CD4-positive, alpha-beta T cell treated with Interleukin-17A for 1 hour (primary cell): ENCODE data around the gene MYO10.

ENCODE experiments used
- DNase-seq: peaks from one replicate; pipeline ENCODE4 v3.0.0-alpha.2; 2020

The MYO10 gene

DNA sequence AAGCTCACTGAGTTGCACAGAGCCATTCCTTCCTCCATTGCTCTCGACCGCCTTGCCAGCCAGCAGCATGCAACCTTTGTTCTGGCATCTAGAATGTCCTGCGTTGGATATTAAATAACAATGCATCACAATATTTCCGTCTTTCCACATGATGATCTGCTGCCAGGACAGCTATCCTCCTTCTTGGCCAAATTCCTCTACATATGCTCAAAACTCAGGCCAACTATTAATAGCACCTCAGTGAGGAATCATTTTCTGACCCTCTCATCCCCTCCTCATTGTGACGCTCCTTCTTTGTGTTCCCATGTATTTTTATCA is 128.6 kb downstream of the MYO10 start:
- DNase-seq = no peak

GRCh38 chr5:16806711-16807546 is 129.2 kb downstream of the MYO10 start:
- no peak for DNase-seq

GRCh38 chr5:16805486-16805885 is 130.6 kb downstream of the MYO10 start:
- no peak for DNase-seq

DNA sequence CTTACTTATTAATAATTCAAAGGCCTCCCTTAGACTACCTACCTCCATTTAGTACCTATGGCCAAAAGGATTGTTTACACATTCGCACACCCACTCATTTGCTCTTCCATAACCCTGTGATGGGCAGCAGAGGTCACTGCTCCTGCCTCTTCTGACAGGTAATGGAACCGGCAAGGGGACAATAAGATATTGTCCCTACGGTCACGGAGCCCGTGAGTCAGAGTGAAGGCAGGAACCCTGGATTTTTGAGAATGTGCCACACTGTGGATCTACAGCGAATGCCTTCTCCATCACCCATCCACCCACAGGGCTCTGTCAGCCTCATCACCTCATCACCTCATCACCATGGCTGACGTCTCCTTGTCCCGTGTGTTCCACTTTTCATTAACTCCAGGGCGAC is 132.3 kb downstream of the MYO10 start:
- DNase-seq = no peak

GRCh38 chr5:16800477-16800876 is 135.6 kb downstream of the MYO10 start:
- no peak for DNase-seq

- no peak for DNase-seq
These were observed 136.3 kb downstream of the MYO10 start for GRCh38 chr5:16799796-16800195.

GRCh38 chr5:16797951-16798350 is 138.1 kb downstream of the MYO10 start:
- DNase-seq = no peak

DNA sequence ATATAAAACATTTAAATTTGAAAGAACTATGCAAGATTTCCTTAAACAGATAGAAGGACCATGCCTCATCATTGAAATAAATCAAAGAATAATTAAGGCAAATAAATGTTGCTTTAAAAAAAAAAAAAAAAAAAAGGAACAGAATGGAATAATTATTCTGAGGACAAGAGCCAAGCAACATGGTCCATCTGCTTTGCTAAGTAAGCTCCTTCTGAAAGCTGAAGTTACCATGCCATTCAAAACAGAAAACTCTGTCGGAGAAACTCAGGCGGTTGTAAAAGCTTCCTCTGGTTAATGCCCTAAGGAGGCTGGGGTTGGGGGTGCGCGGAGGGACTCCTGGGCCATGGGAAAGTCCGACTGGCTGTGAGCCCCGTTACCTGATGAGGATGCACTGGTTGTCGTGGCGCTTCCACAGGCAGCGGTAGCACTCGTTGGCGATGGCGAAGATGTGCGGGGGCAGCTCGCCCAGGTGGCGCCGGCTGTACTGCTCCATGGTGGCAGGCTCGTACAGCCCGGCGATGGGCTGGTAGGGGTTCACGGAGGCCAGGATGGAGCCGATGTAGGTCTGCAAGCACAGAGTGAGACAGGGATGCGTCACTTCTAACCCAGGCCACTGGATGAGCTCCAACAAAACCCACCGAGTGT is 141.7 kb downstream of the MYO10 start:
- DNase-seq = no peak

- no peak for DNase-seq
These were observed 143.4 kb downstream of the MYO10 start for GRCh38 chr5:16792598-16793275.

GRCh38 chr5:16791904-16792597 is 144.0 kb downstream of the MYO10 start:
- no peak for DNase-seq

- peak; percentile 40 for DNase-seq
These were observed 144.9 kb downstream of the MYO10 start for GRCh38 chr5:16791036-16791705.

GRCh38 chr5:16788957-16789356 is 147.1 kb downstream of the MYO10 start:
- DNase-seq = no peak

- DNase-seq = no peak
These were observed 148.8 kb downstream of the MYO10 start for GRCh38 chr5:16787278-16787677.

DNA sequence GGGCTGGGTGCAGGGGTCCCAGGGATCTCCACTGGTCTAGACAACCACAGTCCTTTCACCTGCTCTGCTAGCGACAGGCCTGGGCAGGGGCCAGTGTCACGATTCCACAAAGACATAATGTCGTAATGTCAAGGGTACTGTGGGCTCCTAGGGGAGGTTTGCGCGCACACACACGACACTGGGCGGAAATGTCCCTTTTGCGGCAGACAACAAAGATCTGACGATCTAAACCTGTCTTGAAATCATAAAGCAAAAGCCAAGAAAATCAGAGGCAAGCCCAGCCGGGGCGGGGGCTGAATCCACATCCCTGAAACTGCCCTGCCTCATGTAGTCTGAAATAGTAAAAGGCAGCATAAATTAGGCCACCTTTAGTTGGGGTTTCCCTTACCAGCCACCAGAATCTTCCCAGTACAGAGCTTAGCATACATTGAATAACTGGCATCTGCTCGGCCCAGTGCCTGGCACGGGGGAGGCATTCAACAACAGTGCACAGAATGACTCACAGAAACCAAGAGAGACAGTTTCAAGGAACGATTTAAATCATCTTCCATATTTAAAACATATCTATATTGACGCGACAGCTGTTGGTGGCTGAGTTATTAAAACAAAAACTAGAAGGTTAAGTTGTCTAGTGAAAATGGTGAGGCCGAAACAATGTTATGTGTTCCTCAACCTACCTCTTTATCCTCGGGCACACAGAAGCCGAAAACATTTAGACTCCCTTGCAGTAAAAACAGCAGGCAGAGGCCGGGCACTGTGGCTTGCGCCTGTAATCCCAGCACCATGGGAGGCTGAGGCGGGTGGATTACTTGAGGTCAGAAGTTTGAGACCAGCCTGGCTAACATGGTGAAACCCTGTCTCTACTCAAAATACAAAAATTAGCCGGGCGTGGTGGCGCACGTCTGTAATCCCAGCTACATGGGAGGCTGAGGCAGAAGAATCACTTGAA is 151.0 kb downstream of the MYO10 start:
- DNase-seq = no peak

- no peak for DNase-seq
These were observed 152.0 kb downstream of the MYO10 start for GRCh38 chr5:16784088-16784487.

DNA sequence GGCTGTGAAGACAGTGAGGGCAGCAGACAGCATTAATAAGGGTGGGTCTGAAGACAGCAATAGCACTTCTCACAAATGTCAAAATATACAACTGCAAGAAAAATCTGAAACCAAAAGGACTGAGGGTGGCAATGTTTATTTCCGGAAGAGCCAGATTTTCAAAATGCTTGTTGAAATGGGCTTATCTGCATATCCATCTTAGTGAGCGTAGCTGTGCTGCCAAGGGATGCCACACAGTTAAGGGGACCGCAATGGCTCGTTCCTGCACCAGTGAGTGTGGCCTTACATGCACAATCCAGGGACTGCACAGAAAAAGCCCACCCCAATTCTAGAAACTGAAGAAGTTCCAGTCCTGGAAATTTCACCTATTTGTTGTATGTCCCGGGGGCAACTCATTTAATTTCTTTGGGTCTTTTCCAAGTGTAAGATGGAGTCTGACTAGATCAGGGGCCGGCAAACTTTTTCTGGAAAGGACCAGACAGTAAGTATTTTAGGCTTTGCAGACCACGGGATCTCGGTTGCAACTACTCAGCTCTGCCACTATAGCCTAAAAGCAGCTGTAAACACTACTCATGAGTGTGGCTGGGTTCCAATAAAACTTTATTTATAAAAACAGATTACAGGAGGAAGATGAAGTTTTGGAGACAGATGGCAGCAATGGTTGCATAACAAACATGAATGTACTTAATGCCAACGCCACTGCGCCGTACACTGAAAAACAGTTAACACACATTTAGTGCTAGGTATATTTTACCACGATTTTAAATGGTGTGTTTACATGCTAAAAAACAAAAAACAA is 154.1 kb downstream of the MYO10 start:
- no peak for DNase-seq

DNA sequence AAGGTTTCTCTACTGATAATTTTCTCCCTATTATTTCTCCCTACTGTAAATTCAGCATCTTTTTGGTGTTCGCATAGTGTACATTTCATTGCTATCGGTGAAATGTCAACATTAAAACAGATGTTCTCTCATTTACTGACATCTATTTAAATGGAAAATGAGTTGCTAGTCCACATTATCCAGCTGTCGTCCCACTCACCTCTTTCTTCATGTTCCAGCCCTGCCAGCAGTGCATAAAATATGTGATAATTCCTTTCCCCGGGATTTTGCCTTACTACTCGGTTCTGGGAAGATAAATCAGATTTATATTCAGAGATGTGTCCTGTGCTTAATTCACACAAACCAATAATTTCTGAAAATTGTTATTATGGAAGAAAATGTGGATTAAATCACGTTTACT is 155.8 kb downstream of the MYO10 start:
- DNase-seq = no peak

GRCh38 chr5:16777432-16777831 is 158.7 kb downstream of the MYO10 start:
- no peak for DNase-seq

DNA sequence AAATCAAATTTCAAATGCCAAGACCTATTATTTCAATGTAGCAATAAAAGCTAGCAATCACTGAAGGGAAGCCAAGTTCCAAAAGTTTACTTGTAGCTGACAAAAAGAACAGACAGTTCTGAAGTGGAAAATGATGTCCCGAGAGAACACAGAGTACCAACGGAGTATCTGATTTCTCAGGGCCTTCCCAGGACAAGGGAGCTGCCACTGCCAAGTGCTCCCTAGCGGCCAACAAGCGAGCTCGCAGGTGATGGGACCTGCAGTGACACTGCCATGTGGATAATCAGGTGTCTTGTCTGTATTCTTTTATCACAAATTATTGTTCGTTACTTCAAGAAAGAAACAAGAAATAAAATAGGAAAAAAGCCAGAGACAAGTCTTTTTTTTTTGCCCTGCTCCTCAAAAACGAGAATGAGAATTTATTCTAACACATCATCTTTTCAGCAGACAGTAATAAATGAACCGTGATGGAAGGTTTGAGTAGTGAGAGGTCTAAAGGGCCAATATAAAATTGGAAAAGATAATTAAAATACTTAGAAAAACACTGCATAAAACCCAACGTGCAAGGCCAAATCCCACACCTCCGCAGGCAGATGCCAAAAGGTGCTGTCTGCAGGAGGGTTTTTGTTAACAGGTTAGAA is 159.4 kb downstream of the MYO10 start:
- no peak for DNase-seq

DNA sequence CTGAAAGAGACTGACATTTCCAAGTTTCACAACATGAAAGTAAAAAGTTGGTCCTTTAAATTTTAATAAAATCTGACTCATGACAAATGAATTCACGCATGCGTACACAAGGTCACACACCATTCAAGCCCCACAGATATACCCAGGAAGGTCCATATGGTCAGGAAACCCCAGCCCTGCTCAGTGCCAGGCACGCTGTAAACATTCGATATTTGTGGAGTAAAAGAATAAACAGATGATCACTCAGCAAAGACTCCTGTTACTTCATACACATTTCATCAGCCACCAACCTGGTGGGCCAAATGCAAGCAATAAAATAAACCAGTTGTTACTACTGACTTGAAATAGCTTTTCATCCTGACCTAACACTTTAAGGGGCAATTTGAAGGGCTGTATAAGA is 161.3 kb downstream of the MYO10 start:
- no peak for DNase-seq
